GM13976 (cell line): Measurements from ENCODE around the gene ASB2.

ENCODE experiments used
- DNase-seq: peaks from one replicate; pipeline ENCODE4 v3.0.0; 2012; ENCODE audit warnings: low spot score
- in situ Hi-C: fragments of 300-500 bp; cut with MboI; formaldehyde crosslinking; loops from one replicate; pipeline ENCODE4 v1.12.0; 2022; ENCODE audit warnings: low sequenced_read_pairs, mixed read lengths, inconsistent platforms; ENCODE audit not compliant: unreplicated experiment
- TF ChIP-seq, protein P1 (sequence below): IDR thresholded peaks from 2 replicates; pipeline ENCODE4 v1.5.1; 2012; ENCODE audit warnings: borderline replicate concordance, mild to moderate bottlenecking; ENCODE audit not compliant: insufficient read depth; ENCODE audit errors: extremely low read depth, missing control alignments, control extremely low read depth

ASB2 gene

DNA sequence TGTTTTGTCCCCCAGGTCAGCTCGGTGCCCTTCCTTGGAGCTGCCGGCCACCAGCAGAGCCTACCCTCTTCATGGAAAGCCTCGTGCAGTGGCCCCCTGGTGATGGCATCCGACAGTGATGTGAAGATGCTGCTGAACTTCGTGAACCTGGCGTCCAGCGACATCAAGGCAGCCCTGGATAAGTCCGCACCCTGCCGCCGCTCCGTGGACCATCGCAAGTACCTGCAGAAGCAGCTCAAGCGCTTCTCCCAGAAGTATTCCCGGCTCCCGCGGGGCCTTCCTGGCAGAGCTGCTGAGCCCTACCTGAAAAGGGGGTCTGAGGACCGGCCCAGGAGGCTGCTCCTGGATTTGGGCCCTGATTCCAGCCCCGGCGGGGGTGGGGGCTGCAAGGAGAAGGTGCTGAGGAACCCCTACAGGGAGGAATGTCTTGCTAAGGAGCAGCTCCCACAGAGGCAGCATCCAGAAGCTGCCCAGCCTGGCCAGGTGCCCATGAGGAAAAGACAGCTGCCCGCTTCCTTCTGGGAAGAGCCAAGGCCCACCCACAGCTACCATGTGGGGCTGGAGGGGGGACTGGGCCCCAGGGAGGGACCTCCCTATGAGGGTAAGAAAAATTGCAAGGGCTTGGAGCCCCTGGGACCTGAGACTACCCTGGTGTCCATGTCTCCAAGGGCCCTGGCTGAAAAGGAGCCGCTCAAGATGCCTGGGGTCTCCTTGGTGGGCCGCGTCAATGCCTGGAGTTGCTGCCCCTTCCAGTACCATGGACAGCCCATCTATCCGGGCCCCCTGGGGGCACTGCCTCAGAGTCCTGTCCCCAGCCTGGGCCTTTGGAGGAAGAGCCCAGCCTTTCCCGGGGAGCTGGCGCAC lies 48.0 kb downstream of the ASB2 start:
- TF ChIP-seq, protein P1, sequence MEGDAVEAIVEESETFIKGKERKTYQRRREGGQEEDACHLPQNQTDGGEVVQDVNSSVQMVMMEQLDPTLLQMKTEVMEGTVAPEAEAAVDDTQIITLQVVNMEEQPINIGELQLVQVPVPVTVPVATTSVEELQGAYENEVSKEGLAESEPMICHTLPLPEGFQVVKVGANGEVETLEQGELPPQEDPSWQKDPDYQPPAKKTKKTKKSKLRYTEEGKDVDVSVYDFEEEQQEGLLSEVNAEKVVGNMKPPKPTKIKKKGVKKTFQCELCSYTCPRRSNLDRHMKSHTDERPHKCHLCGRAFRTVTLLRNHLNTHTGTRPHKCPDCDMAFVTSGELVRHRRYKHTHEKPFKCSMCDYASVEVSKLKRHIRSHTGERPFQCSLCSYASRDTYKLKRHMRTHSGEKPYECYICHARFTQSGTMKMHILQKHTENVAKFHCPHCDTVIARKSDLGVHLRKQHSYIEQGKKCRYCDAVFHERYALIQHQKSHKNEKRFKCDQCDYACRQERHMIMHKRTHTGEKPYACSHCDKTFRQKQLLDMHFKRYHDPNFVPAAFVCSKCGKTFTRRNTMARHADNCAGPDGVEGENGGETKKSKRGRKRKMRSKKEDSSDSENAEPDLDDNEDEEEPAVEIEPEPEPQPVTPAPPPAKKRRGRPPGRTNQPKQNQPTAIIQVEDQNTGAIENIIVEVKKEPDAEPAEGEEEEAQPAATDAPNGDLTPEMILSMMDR: no peak
- in situ Hi-C loops: no loop called here
- DNase-seq: no peak

DNA sequence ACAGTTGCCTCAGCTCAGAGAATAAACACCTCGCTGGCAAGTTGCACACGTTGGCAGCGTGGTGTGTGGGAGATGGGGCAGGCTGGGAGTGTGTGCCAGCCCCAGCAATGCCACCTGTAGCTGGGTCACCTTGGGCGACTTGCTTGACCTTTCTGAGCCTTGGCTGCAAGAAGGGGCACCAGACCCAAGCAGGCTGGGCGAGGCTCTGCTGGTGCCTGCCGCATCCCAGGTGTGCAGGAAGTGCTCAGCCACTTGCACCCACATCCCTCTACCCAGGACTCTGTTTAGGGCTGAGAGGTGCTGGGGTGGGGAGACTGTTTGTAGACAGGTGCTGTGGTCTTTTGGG lies 48.6 kb downstream of the ASB2 start:
- TF ChIP-seq, protein P1: no peak
- in situ Hi-C loops: no loop called here
- no peak for DNase-seq

DNA sequence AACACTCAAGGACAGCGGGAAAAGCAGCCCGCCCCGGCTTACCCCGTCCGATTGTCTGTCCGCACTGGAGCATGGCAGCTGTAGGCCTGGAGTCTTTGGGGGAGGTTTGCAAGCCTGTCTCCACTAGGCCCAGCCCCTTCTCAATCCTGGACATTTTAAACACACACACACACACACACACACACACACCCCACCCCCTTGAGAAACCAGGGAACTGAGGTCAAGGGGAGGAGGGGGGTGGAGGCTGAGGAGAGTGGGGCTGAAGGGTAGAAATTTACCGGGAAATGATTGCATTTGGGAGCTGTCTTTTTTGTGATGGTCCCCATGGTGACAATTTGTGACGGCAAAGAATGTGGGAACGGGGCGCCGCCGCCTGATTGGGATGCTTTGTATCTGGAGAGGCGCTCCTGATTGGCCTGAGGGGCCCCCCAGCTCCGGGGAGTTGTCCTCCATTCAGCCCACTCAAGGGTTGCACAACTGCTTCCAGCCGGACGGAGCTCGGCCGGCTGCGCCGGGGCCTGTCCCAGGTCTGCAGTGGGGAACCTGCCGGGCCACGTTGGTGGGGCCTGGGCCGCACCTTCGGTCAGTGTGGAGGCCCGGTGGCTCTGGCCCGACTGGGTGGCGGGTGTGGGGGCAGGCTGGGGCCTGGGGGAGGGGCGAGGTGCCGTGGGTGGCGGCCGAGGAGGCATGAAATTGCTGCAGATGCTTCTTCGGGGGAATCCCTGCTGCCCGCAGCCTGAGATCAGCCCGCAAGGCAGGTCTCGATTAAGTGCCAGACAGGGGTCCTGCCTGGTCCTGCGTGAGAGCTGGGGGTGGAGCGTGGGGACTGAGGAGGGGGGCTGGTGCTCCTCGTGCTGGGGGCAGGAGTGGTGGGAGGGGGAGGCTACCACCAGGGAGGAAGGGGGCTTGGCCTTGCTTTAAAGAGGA lies 49.2 kb downstream of the ASB2 start, which contains the start of gene FAM181A:
Gene FAM181A (plus strand): TSS at position 472 of the 927 bp plus-strand sequence. CDS start 942 bp downstream, outside the sequence.
- in situ Hi-C loops: no loop called here

DNA sequence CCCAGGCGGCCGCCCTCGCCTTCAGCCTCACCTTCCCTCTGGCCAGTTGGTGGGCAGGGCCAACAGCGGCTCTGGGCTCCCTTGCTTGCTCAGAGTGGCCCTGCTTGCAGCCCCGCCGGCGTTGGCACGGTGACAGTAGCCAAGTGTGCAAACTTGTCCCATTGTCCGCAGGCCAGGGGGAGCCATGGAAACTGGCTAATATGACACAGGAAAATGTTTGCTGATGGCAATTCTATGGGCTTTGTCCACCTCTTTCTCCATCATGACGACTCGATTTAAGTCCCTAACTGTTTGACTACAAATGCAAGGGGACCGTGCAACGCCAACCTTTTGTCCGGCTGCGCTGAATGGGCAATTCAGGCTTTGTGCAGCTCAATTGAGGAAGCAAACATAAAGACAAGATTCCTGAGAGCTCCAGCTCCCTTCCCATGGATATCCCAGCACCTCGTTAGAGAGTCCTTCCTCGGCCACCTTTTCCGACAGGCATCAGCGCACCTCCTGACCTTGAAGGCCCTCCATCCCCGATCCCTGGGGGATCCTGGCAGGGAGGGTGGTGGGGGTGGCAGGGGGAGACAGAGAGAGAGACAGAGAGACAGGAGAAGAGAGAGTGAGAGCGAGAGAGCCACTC lies 50.0 kb downstream of the ASB2 start:
- in situ Hi-C loops: no loop called here
- TF ChIP-seq, protein P1: no peak
- DNase-seq: no peak

More for the DNA sequence above, 49.2 kb downstream of the ASB2 start, which contains the start of gene FAM181A:
- no peak for DNase-seq
- TF ChIP-seq, protein P1: no peak

DNA sequence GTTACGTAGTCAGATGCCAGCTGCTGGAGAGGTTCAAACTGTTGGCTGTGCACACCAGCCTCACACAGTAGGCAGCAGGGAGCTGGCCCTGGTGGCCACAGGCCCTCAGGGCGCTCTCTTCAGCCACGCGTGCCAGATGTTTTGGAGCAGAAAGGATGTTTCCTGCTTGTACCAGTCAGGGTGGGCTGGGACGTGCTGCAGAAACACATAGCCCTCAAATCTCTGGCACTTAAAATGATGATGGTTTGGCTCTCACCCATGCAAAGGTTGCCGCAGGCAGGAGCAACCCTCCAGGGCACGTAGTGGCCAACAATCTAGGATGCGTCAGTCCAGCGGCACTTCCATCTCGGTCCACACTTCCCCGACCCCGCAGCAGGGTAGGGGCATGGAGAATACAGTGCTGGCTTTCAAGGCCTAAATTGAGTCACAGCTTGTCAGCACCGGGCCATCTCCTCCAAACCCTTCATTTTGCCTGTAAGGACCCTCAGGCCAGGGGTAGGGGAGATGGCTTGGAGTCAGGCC lies 50.9 kb downstream of the ASB2 start:
- in situ Hi-C loops: no loop called here
- no peak for DNase-seq
- TF ChIP-seq, protein P1: no peak
